Esophagus squamous epithelium (tissue), 5 donors: ENCODE results near the gene UBE3B. TPM values are rescaled to one million over a fixed set of nuclear protein-coding genes. Genes with fewer than 3 reads are reported as not detected.

Source experiments
- DNase-seq: peaks from one replicate; lab custom pipeline; 2025; lab: John Stamatoyannopoulos, UW
- H3K27ac ChIP-seq, 4 donors: fragments of 200-600 bp; sonication (generic); one replicate each; pipeline ENCODE4 v1.5.1; 2016 to 2019; ENCODE audit warnings: mild to moderate bottlenecking in 1 of 4
- H3K27me3 ChIP-seq, 4 donors: fragments of 200-600 bp; sonication (generic); 1 replicate in 3 of 4; 2 replicates in 1 of 4; pipeline versions ENCODE4 v1.5.1 to v1.6.0; 2017 to 2021; ENCODE audit warnings: antibody characterized with exemption in 1 of 4
- H3K36me3 ChIP-seq, 3 donors: fragments of 200-600 bp; sonication (generic); one replicate each; pipeline ENCODE4 v1.5.1; 2016 to 2019
- H3K4me1 ChIP-seq, 3 donors: fragments of 200-600 bp; sonication (generic); one replicate each; pipeline ENCODE4 v1.5.1; 2017 to 2019
- H3K4me3 ChIP-seq, 4 donors: fragments of 200-600 bp; sonication (generic); 1 replicate in 3 of 4; 2 replicates in 1 of 4; pipeline ENCODE4 v1.5.1; 2016 to 2019; ENCODE audit warnings: mild to moderate bottlenecking in 2 of 4, moderate library complexity in 1 of 4
- H3K9me3 ChIP-seq, 3 donors: fragments of 200-600 bp; sonication (generic); one replicate each; pipeline ENCODE4 v1.5.1; 2016 to 2019
- CTCF ChIP-seq, 6 experiments: fragments of 450-650 bp in 4 of 6; fragments of 200-600 bp in 2 of 6; sonication (generic) in 2 of 6; IDR thresholded peaks; one replicate each; pipeline ENCODE4 v1.5.1; 2016 to 2019; ENCODE audit warnings: antibody characterized with exemption in 6 of 6, mild to moderate bottlenecking in 4 of 6, moderate library complexity in 4 of 6
- POLR2A ChIP-seq, 4 donors: fragments of 450-650 bp; IDR thresholded peaks; one replicate each; pipeline ENCODE4 v1.6.1; 2017; ENCODE audit warnings: antibody characterized with exemption in 4 of 4, mild to moderate bottlenecking in 4 of 4, moderate library complexity in 3 of 4
- WGBS, 2 donors: methylation state at CpG; one replicate each; pipeline ENCODE4 v1.1.5; 2018; 5-methylcytosine and 5-hydroxymethylcytosine counted together
- intact Hi-C: fragments of 100-400 bp; cut with DNase I; formaldehyde crosslinking; loops from one replicate; pipeline ENCODE4 v1.15.0; 2022
- total RNA-seq, 4 donors: library from RNA; depleted of rRNA; stranded (reverse); fragments of >200 nt; gene quantifications; one replicate each; pipeline ENCODE4 v1.1.0, GENCODE V29; 2016
- donor health status: DM: yes; HTN: yes; CAD: no.

Gene UBE3B
- total RNA-seq, 4 donors from 2014 or later: 31.7 to 48.7 (median 37.6) TPM

DNA sequence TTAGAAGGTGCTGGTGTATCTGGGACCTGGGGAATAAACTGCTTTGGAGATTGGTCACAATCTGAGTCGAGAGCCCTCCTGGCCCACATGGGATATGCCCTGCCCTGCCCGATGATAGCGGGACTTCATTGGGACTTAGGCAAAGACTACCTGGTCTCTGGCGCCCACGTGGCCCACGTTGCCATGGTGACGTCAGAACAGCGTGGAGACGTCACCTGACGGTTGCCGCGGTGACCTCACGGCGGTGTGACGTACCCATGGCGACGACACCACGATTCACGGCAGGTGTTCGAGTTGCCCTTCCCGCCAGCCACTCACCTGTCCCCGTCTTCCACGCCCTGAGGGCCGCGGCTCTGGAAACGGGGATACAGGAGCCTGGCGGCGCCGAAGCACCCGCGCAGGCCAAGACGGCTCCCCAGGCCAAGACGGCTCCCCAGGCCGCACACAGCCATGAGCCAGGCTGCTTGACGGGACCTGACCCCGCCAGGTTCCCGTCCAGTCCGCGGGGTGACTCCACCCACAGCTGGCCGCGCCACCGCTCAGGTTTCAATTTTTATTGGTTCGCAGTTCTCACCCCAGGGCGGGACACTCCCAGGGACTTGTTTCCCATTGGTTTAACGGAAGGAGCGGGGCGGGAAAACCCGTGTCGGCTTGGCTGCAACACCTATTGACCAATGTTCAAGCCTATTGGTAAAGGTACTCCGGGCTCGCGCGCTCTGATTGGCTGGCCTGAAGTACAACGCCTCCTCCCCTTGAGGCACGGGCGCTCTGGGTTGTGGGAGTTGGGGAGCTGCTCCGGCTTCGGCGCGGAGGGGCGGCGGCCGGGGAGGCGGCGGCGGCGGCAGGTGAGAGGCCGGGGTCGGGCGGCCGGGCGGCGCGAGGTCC is 95.8 kb downstream of the UBE3B start, which contains the start of the genes MMAB and MVK:
Gene MMAB, minus strand, starts transcription at position 476 of the 885 bp plus-strand sequence. Its CDS starts 24 bp downstream, at position 452.
Gene MVK, plus strand, starts transcription at position 766 of the 885 bp plus-strand sequence. CDS start 1,029 bp downstream, outside the sequence.
- TF ChIP-seq POLR2A (IDR thresholded peaks at IDR 0.05) (peak in 3 of 4 donors; percentile 50 to 70 (median 51)), CTCF (IDR thresholded peaks at IDR 0.05) (no peak)
- peak within 1 kb of the TSS; percentile 86 to 96 (median 90) for H3K27ac ChIP-seq
- H3K27me3 ChIP-seq: no peaks in the 10 kb centered on the region
- peak; percentile 97 for DNase-seq
- no peaks in the 10 kb centered on the region for H3K9me3 ChIP-seq
- H3K36me3 ChIP-seq: peaks cover under 1 to 71% (median 4%) of the 10 kb centered on the region in 3 donors
- intact Hi-C loops: no loop called here
- H3K4me3 ChIP-seq: peak within 1 kb of the TSS; percentile 74 to 91 (median 82)
- peaks cover 5 to 40% (median 6%) of the 10 kb centered on the region in 3 donors for H3K4me1 ChIP-seq
- WGBS, 2 donors: 0% methylated on average over 3 to 20 of the region's 74 CpGs

DNA sequence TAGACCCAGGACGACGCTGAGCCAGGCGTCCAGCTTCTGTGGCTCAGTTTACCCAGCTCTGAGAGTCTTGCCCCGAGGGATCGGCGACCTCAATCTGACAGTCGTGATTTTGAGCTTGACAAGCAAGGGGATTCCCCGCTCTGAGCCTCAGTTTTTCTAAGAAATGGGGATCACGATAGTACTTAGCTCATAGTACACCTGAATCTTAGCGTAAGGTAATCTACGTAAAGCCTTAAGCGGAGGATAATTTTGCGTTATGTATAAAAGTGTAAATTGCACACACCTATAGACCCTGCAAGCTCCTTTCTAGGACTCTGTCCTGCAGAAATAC is 96.4 kb downstream of the UBE3B start:
- H3K4me3 ChIP-seq: peak overlapping the region; percentile 74 to 91 (median 82)
- intact Hi-C loops: no loop called here
- H3K4me1 ChIP-seq: peaks cover 5 to 40% (median 6%) of the 10 kb centered on the region in 3 donors
- H3K27me3 ChIP-seq: no peaks in the 10 kb centered on the region
- TF ChIP-seq CTCF (IDR thresholded peaks at IDR 0.05): no peak
- no peak for TF ChIP-seq POLR2A (IDR thresholded peaks at IDR 0.05)
- H3K27ac ChIP-seq: peak overlapping the region; percentile 86 to 96 (median 90)
- no peaks in the 10 kb centered on the region for H3K9me3 ChIP-seq
- peaks cover 4 to 71% (median 6%) of the 10 kb centered on the region in 3 donors for H3K36me3 ChIP-seq
- 0% methylated on average over 5 to 11 of the region's 13 CpGs for WGBS, 2 donors
- DNase-seq: no peak

DNA sequence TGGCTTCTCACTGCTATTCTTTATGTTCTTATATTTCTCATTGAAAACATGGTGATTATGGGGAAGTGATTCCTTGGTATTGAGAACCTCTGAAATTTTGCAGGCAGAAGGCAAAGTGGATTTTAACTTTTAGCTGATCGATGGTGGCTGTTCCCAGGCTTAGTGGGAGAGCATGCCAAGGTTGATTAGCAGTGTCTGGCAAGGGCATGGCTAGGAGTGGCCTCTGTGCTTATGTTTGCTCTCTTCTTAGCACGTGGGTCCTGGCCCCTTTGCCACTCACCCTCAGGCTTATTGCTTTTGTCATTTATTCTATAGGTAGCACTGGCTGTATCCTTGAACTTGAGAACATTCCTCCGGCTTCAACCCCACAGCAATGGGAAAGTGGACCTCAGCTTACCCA is 98.2 kb downstream of the UBE3B start:
- 79 to 93% methylated on average over 2 to 3 of the region's 3 CpGs for WGBS, 2 donors
- intact Hi-C loops: no loop called here
- no peak for TF ChIP-seq CTCF (IDR thresholded peaks at IDR 0.05)
- TF ChIP-seq POLR2A (IDR thresholded peaks at IDR 0.05): no peak
- no peak for DNase-seq
- Histone ChIP-seq H3K27ac (no peak overlapping the region), H3K27me3 (no peaks in the 10 kb centered on the region), H3K4me3 (no peak overlapping the region), H3K4me1 (peaks cover 5 to 40% (median 6%) of the 10 kb centered on the region in 3 donors), H3K9me3 (no peaks in the 10 kb centered on the region), H3K36me3 (peaks cover 7 to 71% (median 18%) of the 10 kb centered on the region in 3 donors)

DNA sequence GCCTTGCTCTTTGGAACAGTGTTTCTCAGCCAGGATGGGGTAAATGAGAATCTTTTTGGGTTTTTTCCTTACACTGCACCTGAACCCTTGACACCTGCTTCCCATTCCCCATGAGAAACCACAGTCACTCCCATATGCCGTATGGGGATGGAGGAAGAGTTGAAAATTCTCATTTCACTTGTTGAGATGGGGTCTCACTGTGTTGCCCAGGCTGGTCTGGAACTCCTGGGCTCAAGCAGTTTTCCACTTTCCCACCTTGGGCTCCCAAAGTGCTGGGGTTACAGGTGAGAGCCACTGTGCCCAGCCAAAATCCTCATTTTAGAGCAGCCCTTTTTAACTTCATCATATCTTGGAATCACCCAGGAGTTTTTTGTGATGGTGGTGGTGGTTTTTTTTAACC is 99.9 kb downstream of the UBE3B start:
- TF ChIP-seq POLR2A (IDR thresholded peaks at IDR 0.05) (no peak), CTCF (IDR thresholded peaks at IDR 0.05) (no peak)
- Histone ChIP-seq H3K9me3 (no peaks in the 10 kb centered on the region), H3K36me3 (peaks cover 7 to 76% (median 21%) of the 10 kb centered on the region in 3 donors), H3K27me3 (no peaks in the 10 kb centered on the region), H3K4me3 (no peak overlapping the region), H3K4me1 (peaks cover 5 to 49% (median 5%) of the 10 kb centered on the region in 3 donors), H3K27ac (no peak overlapping the region)
- intact Hi-C loops: no loop called here
- WGBS, 2 donors: 88 to 100% methylated on average over 1 of the region's 1 CpG
- DNase-seq: no peak
